GM21529 (cell line): ENCODE measurements around the gene GTF2A1L.
"Not testable (repeated sequence)": the region's sequence is repeated elsewhere in the genome, so short reads cannot be mapped to it uniquely, and the experiment has no call there.

Source experiments
- ATAC-seq: cut with Tn5 transposase; IDR thresholded peaks from one replicate; pipeline ENCODE4 v1.9.1; 2021; ENCODE audit not compliant: unreplicated experiment

Gene GTF2A1L

DNA sequence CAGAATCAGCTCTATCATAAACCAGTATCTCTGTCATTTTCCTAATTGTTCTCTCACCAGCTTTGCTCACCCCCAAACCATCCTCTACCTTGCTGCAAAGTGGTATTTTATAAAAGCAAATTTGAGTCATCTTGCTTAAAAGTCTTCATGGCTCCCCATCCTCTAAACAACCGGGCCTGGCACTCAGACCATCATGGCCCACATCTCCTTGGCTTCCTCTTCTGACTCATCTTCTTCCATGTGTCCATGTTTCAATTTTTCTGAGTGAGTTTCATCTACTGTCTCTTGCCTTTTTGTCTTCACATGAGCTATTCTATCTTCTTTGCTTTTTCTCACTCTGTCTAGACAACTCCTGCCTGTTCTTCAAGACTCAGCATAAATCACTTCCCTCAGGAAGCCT is 79.2 kb downstream of the GTF2A1L start:
- no peak for ATAC-seq

DNA sequence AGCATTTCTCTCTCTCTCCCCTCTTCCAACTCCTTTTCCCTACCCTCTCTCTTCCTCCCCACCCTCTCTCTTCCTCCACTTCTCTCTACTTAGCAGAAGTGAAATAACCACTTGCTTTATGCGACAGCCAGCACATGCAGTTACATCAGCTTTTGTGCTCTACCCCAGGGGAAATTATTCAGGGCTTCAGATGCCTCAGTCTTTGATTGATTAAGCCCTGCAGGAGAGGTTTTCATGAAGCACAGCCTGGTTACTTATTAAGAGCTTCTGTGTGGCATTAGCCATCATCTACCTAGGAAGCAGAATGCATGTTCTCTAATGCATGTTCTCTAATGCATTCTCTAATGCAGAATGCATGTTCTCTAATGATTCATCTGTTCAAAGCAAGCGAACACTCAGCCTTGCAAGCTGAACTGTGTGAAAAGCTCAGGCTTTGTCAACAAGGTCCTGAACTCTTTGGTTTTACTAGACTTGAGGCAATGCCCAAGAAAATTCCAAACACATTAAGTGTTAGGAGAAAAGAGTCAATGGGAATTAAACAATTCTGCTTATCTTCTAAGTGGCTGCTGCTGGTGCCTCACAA is 81.8 kb downstream of the GTF2A1L start:
- ATAC-seq = no peak

DNA sequence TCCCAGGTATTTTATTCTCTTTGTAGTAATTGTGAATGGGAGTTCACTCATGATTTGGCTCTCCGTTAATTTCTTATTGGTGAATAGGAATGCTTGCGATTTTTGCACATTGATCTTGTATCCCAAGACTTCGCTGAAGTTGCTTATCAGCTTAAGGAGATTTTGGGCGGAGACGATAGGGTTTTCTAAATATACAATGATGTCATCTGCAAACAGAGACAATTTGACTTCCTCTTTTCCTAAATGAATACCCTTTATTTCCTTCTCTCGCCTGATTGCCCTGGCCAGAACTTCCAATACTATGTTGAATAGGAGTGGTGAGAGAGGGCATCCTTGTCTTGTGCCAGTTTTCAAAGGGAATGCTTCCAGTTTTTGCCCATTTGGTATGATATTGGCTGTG is 86.0 kb downstream of the GTF2A1L start:
- ATAC-seq = not testable (repeated sequence)

DNA sequence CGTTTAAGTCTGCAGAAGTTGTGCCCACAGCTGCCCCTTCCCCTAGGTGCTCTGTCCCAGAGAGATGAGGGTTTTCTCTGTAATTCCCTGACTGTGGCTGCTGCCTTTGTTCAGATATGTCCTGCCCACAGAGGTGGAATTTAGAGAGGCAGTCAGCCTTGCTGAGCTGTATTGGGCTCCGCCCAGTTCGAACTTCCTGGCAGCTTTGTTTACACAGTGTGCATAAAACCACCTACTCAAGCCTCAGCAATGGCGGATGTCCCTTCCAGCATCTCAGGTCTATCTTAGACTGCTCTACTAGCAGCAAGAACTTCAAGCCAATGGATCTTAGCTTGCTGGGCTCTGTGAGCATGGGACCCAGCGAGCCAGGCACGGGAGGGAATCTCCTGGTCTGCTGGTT is 89.8 kb downstream of the GTF2A1L start:
- ATAC-seq = no peak

DNA sequence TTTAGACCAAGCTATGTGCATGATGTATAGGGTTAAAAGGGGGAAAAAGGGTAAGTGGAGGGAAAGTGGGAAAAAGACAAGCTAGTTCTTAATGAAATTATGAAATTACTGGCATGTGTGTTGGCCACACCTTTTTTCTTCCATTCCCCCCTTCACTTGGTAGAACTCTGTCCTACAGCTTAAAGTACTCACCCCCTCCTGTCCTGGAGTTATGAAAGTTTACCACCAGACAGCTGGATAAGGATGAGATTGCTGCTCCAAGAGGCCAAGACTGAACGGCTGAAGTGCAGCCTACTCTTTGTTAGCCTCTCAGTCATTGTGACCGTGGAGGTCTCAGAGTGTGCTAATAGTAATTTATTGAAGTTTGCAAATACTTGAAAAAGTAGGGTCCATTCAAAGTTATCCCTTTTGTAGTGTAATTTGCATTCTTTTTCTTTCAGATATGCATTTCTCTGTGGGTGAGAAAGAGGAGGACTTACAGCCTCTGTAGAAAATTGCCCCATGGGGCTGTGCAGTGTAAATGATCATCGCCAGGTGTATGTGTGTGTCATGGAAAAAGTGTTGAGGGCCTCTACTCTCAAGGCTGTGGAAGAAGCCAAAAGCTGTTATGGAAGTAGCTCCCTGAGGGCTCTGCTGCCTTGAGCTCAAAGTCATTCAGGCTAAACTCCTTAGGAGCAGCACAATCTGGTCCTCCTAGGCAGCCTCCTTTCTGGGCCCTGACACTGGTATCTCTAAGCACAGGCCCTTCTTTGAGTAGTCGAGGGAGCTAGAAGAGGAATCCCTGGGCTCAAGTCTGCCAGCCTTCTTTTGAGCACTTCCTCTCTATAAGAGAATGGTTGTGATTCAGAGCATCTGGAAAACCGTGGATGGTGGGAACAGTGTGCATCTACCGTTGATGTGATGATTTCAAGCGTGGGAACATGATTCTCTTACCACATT is 91.7 kb downstream of the GTF2A1L start:
- no peak for ATAC-seq

DNA sequence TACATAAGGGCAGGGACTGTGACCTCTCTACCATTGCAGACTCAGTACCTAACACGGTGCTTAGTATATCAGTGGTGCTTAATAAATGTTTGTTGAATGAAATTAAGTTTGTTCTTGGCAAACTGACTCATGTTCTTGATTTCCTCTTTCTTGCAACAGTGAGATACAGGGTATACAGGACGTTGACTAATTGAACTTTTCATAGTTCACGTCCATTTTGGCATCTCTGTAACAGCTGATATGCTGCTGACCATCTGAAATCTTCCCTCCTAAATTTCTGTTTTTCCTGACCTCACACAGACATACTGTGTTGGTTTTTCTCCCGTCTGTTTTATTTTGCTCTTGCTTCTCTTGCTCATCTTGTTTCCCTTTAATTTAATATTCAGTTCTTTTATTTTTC is 93.7 kb downstream of the GTF2A1L start:
- ATAC-seq = no peak

DNA sequence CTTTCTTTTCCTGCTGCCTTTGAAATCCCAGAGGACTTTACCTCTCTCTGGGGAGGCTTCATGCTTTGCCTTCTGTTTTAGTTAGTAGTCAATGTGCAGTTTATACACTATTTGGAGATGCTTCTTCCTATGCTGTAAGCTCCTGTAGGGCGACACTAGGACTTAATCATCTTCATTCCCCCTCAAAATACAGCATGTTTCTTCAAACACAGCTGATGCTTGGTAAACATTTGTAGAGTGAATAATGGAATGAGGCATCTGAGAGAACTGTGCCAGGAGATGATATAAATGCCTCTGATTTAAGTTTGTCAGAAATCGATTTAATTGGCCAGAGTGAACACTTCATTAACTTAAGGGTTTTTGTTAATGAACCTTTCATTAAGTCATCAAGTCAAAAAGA is 94.5 kb downstream of the GTF2A1L start:
- no peak for ATAC-seq

DNA sequence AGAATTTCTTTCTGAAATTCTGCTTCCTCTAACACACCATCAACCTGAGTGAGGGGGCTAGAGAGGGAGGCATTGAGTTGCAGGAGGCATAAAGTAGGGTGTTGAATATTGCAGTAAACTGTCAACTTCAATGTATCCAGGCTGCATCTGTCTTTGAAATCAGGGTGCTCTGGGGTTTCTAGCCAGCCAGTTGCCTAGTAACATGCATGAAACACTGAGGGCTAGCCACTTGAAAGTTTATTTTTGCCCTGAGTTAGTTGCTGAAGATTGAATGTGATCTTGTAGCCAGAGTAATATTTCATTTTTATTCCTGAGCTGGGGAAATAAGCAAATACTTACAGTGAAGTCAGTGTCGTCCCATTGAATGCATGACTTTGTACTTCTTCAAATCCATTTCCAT is 96.0 kb downstream of the GTF2A1L start:
- no peak for ATAC-seq

DNA sequence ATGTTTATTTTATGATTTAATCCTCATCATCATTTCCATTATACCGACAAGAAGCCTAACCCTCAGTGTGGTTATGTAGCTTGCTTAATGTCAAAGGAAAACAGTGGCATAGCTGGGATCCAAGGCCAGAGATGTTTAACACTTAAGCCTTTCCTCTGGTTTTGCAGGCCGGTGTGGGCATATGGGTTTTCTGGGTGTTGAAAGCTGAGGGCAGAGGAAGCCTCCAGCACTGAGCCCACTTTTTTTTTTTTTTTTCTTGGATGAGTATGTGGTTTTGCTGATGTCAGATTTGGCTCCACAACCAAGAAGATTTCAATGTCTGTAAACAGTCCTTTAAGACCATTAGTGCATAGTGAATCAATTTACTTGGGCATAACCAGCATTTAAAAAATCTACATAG is 96.6 kb downstream of the GTF2A1L start:
- no peak for ATAC-seq

DNA sequence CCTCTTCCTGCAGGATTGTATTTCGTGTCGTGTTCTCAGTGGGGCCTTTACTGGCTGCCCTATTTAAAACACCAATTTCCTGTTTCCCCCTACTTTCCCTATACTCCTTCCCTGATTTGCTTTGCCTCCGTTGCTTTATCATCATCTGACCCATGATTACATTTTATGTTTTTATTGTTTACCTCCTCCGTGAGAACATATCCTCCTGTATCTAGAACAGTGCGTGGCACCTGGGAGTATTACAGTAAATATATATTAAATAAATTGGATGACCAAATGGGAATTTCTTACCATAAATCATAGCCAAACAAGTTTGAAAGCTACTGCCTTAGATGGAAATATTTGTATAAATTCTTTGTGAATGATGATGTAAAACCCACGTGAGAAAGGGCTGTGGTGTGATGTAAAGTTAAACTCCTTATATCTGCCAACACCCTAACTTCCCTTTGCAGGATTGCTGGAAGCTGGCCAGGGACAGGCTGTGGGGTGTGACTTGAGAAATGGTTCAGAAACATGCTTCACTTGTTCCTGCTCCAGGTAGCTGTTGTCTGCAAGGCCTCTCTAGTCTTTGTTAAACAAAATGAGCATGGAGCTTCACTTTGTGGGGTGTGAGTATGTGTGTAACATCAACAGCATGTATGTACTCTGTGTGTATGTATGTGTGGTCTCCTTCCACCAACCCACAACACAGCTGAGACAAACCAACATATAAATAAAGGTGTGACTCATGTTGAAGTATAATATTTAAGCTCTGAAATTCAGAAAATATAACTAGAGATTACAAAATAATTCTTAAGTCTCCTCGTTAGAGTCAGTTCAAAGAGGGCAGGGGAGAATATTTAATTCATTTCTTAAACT is 97.6 kb downstream of the GTF2A1L start:
- ATAC-seq = no peak

DNA sequence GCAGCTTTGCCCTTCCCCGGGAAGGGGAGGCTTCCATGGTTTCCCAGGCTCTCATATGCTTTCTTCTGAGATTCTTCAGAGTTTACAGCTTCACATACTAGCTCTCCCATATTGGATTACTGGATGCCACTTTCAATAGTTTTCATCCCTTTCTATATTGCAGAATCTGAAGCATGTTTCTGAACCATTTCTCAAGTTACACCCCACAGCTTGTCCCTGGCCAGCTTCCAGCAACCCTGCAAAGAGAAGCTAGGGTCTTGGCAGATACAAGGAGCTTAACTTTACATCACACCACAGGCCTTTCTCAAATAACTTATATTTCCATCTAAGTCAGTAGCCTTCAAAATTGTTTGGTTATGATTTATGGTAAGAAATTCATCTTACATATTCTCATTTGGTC is 98.3 kb downstream of the GTF2A1L start:
- no peak for ATAC-seq

DNA sequence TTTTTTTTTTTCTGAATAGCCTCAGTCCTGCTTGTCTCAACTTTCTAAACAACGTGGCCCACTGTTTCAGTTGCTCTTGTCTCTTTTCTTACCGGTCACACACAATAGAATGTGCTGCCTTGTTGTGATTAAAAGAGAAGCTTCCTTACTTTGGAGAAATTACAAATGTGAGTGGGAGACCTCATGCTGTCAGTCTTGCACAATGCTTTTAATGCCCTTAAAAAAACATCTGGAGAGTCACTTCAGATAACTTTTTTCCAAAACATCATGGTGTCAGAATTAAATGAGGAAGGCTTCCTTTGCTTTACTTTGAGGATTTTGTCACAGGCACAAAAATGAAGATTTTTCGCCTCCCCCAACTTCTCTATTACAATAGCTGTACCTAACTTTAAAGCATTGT is 100.2 kb downstream of the GTF2A1L start:
- no peak for ATAC-seq

DNA sequence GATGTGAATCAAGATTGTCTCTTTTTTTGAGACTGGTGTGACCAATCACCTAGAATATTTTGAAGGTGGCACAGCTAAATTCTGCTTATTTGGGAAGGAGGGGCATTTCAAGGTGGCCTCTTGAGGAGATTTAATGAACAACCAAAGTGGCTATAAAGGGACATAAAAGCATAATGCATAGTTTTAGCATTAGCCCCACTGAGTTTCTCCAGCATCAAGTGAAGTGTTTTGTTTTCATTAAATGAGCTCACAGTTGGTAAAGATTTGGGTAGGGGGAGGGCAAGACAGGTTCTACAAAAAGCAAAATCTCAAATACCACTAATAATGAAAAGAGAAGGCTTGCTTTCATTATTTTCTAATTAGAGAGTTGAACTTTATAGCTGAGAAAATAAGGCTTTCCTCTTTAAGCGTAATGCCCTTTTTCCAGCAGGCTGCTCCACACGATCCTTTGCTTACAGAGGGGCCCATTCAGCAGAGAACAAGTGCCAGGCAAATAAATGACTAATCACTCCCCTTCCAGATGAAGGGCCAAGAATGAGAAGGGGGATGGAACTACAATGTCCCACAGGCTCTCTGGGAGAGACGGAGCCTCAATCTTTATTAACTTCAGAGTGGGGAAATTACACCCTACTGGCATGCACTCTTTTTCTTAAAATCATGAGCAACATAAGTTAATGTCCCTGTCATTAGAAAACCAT is 102.0 kb downstream of the GTF2A1L start:
- no peak for ATAC-seq

DNA sequence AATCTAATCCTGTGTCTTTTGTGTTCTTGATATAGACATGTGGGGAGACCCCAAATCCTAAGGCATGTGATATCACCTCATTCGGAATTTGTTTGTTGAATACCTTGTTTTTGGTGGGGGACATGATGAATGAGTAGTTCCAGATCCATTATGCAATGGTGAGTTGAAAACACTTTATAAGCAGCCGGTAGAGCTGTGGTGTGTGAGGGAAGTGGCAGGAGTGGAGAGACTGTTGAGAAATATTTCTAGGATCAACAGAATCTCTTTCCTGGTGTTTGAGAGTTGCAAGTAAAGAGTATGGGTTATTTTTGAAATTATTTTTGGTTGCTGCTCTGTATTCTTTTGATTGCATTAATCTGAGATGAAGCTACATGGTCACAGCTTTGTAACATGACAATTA is 103.5 kb downstream of the GTF2A1L start:
- ATAC-seq = no peak

DNA sequence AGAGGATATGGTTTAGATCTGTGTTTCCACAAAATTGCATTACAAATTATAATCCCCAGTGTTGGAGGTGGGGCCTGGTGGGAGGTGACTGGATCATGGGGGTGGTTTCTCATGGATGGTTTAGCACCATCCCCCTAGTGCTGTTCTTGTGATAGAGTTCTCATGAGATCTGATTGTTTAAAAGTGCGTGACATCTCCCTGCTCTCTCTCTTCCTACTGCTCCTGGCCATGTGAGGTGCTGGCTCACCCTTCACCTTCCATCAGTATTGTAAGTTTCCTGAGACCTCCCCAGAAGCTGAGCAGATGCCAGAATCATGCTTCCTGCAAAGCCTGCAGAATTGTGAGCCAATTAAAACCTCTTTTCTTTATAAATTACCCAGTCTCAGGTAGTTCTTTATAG is 104.7 kb downstream of the GTF2A1L start:
- ATAC-seq = no peak

DNA sequence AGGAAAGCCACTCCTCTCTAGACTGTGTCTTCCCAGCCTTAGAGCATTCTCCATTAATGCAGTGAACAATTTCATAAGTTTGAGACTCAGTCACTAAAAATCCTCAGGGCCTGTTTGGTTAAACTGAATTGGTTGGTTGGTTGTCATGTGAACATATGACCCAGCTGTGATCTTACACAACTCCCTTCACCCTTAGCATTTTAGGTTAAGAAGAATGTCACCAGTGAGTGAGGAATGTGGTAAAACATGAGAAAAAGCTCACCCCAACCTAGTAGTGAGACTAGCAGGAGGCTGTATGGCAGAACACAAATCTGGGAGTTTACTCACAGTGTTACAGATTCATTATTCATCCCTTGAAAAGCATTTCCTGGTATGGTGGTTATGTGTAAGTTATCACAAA is 105.5 kb downstream of the GTF2A1L start:
- ATAC-seq = no peak

DNA sequence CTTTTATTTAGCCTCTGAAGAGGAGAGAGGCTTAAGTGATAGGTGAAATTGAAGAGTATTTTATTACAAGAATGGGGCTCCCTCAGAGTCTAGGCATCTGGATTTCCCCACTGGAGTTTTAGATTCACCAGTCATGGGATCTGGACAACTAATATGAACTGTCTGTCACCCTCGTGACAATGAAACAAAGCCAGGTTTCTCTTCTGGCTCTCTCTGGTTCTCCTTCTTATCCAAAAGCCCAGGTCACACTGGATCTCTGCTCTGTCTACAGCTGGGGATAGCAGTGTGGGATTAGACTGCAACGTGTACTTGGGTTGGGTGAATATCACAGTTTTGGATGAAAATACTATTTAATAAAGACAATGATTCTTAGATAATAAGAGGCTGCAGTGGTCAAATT is 106.6 kb downstream of the GTF2A1L start:
- no peak for ATAC-seq

DNA sequence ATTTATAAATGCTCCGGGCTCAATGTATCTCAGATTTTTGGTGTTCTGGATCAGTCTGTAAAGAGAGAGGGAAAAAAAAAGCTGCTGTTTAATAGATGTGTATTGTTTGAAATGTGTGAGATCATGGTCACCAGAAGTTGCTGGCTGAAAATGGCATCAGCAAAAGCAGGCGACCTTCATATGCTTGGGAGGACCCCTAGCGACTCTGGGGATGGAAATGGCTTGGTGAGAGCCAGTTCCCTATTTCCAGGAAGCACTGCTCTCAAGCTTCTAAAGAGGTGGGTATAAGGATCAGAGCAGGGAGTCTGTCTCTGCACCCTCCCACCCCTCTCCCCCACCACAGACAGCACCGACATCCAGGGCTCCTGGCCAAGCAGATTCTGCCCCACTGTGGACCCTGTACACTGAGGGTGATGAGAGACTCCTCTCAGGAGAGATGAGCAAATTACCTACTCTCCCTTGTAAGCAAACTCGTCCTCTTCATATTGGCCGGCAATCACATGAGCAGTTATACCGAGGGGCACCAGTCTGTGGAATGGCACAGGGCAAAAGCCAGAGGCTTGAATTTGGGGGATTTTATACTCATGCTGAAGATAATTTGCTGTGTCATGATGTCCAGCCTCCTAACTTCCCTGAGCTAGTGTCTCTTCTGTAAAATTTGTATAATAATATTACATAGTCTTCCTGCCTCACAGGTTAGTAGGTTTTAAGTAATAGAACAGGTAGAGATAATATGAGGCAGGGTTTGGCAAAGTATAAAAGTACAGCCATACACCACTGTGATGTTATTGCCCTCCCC is 108.2 kb downstream of the GTF2A1L start:
- no peak for ATAC-seq

DNA sequence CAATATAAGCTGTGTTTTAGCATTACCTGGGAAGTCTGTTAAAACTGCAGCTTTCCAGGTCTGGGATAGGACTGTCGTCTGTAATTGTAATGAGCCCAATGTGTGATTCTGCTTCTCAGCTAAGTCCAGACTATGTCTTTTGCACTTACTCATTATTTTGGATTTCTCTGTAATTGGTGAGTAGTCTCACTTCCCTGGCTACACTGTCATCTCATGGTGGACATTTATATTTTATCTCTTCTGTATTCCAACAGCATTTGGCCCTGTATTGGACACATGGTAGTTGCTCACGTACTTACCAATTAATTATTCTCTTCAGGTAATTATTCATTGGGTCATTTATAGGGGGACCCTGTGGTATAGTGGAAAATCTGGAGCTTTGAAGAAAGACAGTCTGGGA is 109.9 kb downstream of the GTF2A1L start:
- no peak for ATAC-seq

DNA sequence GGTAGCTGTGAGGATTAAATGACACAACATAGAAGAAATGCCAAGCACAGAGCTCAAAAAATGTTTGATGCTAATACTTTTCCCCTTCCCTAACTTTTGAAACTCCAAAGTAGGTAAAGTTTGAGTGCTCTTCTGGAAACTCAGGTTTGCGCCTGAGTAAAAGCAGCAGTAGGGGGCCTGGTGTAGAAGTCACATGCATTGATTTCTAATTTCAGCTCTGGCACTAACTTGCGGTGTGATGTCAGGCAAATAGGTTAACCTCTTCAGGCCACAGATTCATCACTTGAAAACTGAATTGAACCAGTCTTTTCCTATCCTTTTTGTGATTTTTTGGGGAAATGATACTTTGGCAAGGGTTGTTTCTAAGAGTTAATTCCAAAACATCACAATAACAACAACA is 110.6 kb downstream of the GTF2A1L start:
- no peak for ATAC-seq
